Effector memory CD8-positive, alpha-beta T cell (primary cell): ENCODE measurements around the gene AKR1C1.
"Not testable (repeated sequence)": the region's sequence is repeated elsewhere in the genome, so short reads cannot be mapped to it uniquely, and the experiment has no call there.

Experiments
- ATAC-seq: fragments of 150-1000 bp; cut with Tn5 transposase; replicated peaks from 2 replicates; pipeline ENCODE4 v1.10.0; 2021; ENCODE audit warnings: mild to moderate bottlenecking, moderate library complexity
- DNase-seq, 3 experiments: peaks; one replicate each; pipeline ENCODE4 v3.0.0; 2021
- H3K27ac Mint-ChIP-seq, 2 donors: one replicate each; pipeline ENCODE4 v1.8.0; 2022; ENCODE audit warnings: mild to moderate bottlenecking in 2 of 2, mixed read lengths in 2 of 2, moderate library complexity in 2 of 2
- H3K27me3 Mint-ChIP-seq, 2 donors: one replicate each; pipeline ENCODE4 v1.8.0; 2022; ENCODE audit warnings: mixed read lengths in 2 of 2
- H3K36me3 Mint-ChIP-seq: one replicate; pipeline ENCODE4 v1.8.0; 2022; ENCODE audit warnings: mild to moderate bottlenecking, moderate library complexity, mixed read lengths; ENCODE audit not compliant: insufficient read depth
- H3K4me1 Mint-ChIP-seq, 2 donors: one replicate each; pipeline ENCODE4 v1.8.0; 2022; ENCODE audit warnings: low read depth in 2 of 2, mixed read lengths in 2 of 2
- H3K4me3 Mint-ChIP-seq, 2 donors: one replicate each; pipeline ENCODE4 v1.8.0; 2022; ENCODE audit warnings: mild to moderate bottlenecking in 2 of 2, mixed read lengths in 2 of 2, moderate library complexity in 2 of 2
- H3K9me3 Mint-ChIP-seq, 2 donors: one replicate each; pipeline ENCODE4 v1.8.0; 2022; ENCODE audit warnings: mixed read lengths in 2 of 2

Gene AKR1C1

GRCh38 chr10:5004030-5004385, 40.8 kb downstream of the AKR1C1 start:
- not testable (repeated sequence) for H3K9me3 Mint-ChIP-seq, DNase-seq, H3K4me3 Mint-ChIP-seq

GRCh38 chr10:5004501-5004900, 41.3 kb downstream of the AKR1C1 start:
- peaks cover 12 to 17% of the 10 kb centered on the region in 2 donors for H3K27me3 Mint-ChIP-seq
- ATAC-seq, H3K4me1 Mint-ChIP-seq, H3K36me3 Mint-ChIP-seq, H3K4me3 Mint-ChIP-seq, DNase-seq, H3K9me3 Mint-ChIP-seq, H3K27ac Mint-ChIP-seq: not testable (repeated sequence)

More at GRCh38 chr10:5004030-5004385, 40.8 kb downstream of the AKR1C1 start:
- ATAC-seq, H3K27ac Mint-ChIP-seq, H3K36me3 Mint-ChIP-seq, H3K4me1 Mint-ChIP-seq: not testable (repeated sequence)
- peaks cover 12 to 17% of the 10 kb centered on the region in 2 donors for H3K27me3 Mint-ChIP-seq

GRCh38 chr10:5008857-5009548, 45.8 kb downstream of the AKR1C1 start:
- H3K4me1 Mint-ChIP-seq: not testable (repeated sequence)

GRCh38 chr10:5010043-5010442, 46.8 kb downstream of the AKR1C1 start:
- not testable (repeated sequence) for ATAC-seq, H3K9me3 Mint-ChIP-seq, DNase-seq, H3K36me3 Mint-ChIP-seq, H3K27me3 Mint-ChIP-seq, H3K27ac Mint-ChIP-seq, H3K4me1 Mint-ChIP-seq, H3K4me3 Mint-ChIP-seq

More at GRCh38 chr10:5008857-5009548, 45.8 kb downstream of the AKR1C1 start:
- H3K9me3 Mint-ChIP-seq, ATAC-seq, H3K27ac Mint-ChIP-seq, H3K4me3 Mint-ChIP-seq, H3K36me3 Mint-ChIP-seq, DNase-seq, H3K27me3 Mint-ChIP-seq: not testable (repeated sequence)

- not testable (repeated sequence) for H3K36me3 Mint-ChIP-seq, DNase-seq, H3K4me1 Mint-ChIP-seq, H3K9me3 Mint-ChIP-seq, H3K27ac Mint-ChIP-seq, ATAC-seq, H3K4me3 Mint-ChIP-seq
- peaks cover 7 to 18% of the 10 kb centered on the region in 2 donors for H3K27me3 Mint-ChIP-seq
Observed at GRCh38 chr10:5011392-5011791, 48.2 kb downstream of the AKR1C1 start.

GRCh38 chr10:5012595-5012994, 49.4 kb downstream of the AKR1C1 start:
- no peaks in the 10 kb centered on the region for H3K4me1 Mint-ChIP-seq
- DNase-seq (no peak), ATAC-seq (no peak)
- H3K36me3 Mint-ChIP-seq: no peaks in the 10 kb centered on the region
- H3K27ac Mint-ChIP-seq: no peak overlapping the region
- H3K4me3 Mint-ChIP-seq: no peak overlapping the region
- H3K27me3 Mint-ChIP-seq: peaks cover 7 to 18% of the 10 kb centered on the region in 2 donors
- peaks cover 0 to 2% of the 10 kb centered on the region in 2 donors for H3K9me3 Mint-ChIP-seq

GRCh38 chr10:5013385-5013784, 50.2 kb downstream of the AKR1C1 start:
- H3K36me3 Mint-ChIP-seq: no peaks in the 10 kb centered on the region

GRCh38 chr10:5014200-5014910, 51.1 kb downstream of the AKR1C1 start:
- peaks cover 7 to 12% of the 10 kb centered on the region in 2 donors for H3K27me3 Mint-ChIP-seq
- not testable (repeated sequence) for ATAC-seq, H3K4me3 Mint-ChIP-seq, H3K9me3 Mint-ChIP-seq, H3K36me3 Mint-ChIP-seq, DNase-seq, H3K4me1 Mint-ChIP-seq, H3K27ac Mint-ChIP-seq

More at GRCh38 chr10:5013385-5013784, 50.2 kb downstream of the AKR1C1 start:
- Mint-ChIP-seq H3K27me3 (peaks cover 7 to 15% of the 10 kb centered on the region in 2 donors), H3K4me1 (no peaks in the 10 kb centered on the region), H3K9me3 (peaks cover 0 to 2% of the 10 kb centered on the region in 2 donors), H3K27ac (no peak overlapping the region), H3K4me3 (no peak overlapping the region)
- no peak for ATAC-seq
- no peak for DNase-seq

- H3K4me3 Mint-ChIP-seq: no peak overlapping the region
- H3K27me3 Mint-ChIP-seq: peaks cover 7 to 12% of the 10 kb centered on the region in 2 donors
- no peaks in the 10 kb centered on the region for H3K36me3 Mint-ChIP-seq
- no peak overlapping the region for H3K27ac Mint-ChIP-seq
- ATAC-seq (no peak), DNase-seq (no peak)
- no peaks in the 10 kb centered on the region for H3K4me1 Mint-ChIP-seq
- peaks cover 0 to 2% of the 10 kb centered on the region in 2 donors for H3K9me3 Mint-ChIP-seq
Observed at GRCh38 chr10:5014936-5015335, 51.7 kb downstream of the AKR1C1 start.

GRCh38 chr10:5018134-5018533, 54.9 kb downstream of the AKR1C1 start:
- no peaks in the 10 kb centered on the region for H3K36me3 Mint-ChIP-seq
- no peak for DNase-seq

GRCh38 chr10:5018671-5019277, 55.6 kb downstream of the AKR1C1 start:
- peaks cover 4 to 25% of the 10 kb centered on the region in 2 donors for H3K27me3 Mint-ChIP-seq
- DNase-seq, H3K4me3 Mint-ChIP-seq, H3K27ac Mint-ChIP-seq, H3K36me3 Mint-ChIP-seq, H3K9me3 Mint-ChIP-seq, ATAC-seq, H3K4me1 Mint-ChIP-seq: not testable (repeated sequence)

More at GRCh38 chr10:5018134-5018533, 54.9 kb downstream of the AKR1C1 start:
- H3K4me1 Mint-ChIP-seq: no peaks in the 10 kb centered on the region
- ATAC-seq: no peak
- no peak overlapping the region for H3K4me3 Mint-ChIP-seq
- peaks cover 0 to 2% of the 10 kb centered on the region in 2 donors for H3K9me3 Mint-ChIP-seq
- H3K27me3 Mint-ChIP-seq: peaks cover 0 to 18% of the 10 kb centered on the region in 2 donors
- no peak overlapping the region for H3K27ac Mint-ChIP-seq

GRCh38 chr10:5019770-5020612, 56.8 kb downstream of the AKR1C1 start:
- not testable (repeated sequence) for H3K36me3 Mint-ChIP-seq, H3K9me3 Mint-ChIP-seq, DNase-seq, H3K27ac Mint-ChIP-seq, H3K4me1 Mint-ChIP-seq, ATAC-seq, H3K4me3 Mint-ChIP-seq
- H3K27me3 Mint-ChIP-seq: peaks cover 10 to 25% of the 10 kb centered on the region in 2 donors
